Uterus (tissue), 4 donors: ENCODE measurements around the gene HSPA13. TPM values are rescaled to one million over a fixed set of nuclear protein-coding genes. Genes with fewer than 3 reads are reported as not detected.
"Not testable (repeated sequence)": the region's sequence is repeated elsewhere in the genome, so short reads cannot be mapped to it uniquely, and the experiment has no call there.

Source experiments
- DNase-seq, 2 donors: peaks; one replicate each; pipeline ENCODE4 v3.0.0-alpha.2; 2019 to 2020
- H3K27ac ChIP-seq, 2 donors: fragments of 200-600 bp; sonication (generic); 1 replicate in 1 of 2; 2 replicates in 1 of 2; pipeline ENCODE4 v1.5.1; 2016 to 2018
- H3K27me3 ChIP-seq, 2 donors: fragments of 200-600 bp; sonication (generic); one replicate each; pipeline ENCODE4 v1.5.1; 2018 to 2019; ENCODE audit warnings: control low read depth in 1 of 2
- H3K36me3 ChIP-seq, 2 donors: fragments of 200-600 bp; sonication (generic); one replicate each; pipeline ENCODE4 v1.5.1; 2019; ENCODE audit warnings: control low read depth in 1 of 2
- H3K4me1 ChIP-seq, 2 donors: fragments of 200-600 bp; sonication (generic); one replicate each; pipeline ENCODE4 v1.5.1; 2018 to 2019; ENCODE audit warnings: control low read depth in 1 of 2
- H3K4me3 ChIP-seq, 2 donors: fragments of 200-600 bp; sonication (generic); 1 replicate in 1 of 2; 2 replicates in 1 of 2; pipeline ENCODE4 v1.5.1; 2018 to 2019; ENCODE audit warnings: mild to moderate bottlenecking in 1 of 2
- H3K9me3 ChIP-seq, 2 donors: fragments of 200-600 bp; sonication (generic); one replicate each; pipeline ENCODE4 v1.5.1; 2019; ENCODE audit warnings: control low read depth in 1 of 2
- CTCF ChIP-seq, 4 experiments: fragments of 200-600 bp in 2 of 4; fragments of 450-650 bp in 2 of 4; sonication (generic) in 2 of 4; IDR thresholded peaks; one replicate each; pipeline ENCODE4 v1.5.1; 2016 to 2019; ENCODE audit warnings: antibody characterized with exemption in 4 of 4, mild to moderate bottlenecking in 2 of 4, moderate library complexity in 1 of 4
- POLR2A ChIP-seq, 2 donors: fragments of 450-650 bp; IDR thresholded peaks; one replicate each; pipeline ENCODE4 v1.6.1; 2016; ENCODE audit warnings: antibody characterized with exemption in 2 of 2, mild to moderate bottlenecking in 1 of 2, moderate library complexity in 1 of 2
- intact Hi-C: fragments of 100-400 bp; cut with DNase I; formaldehyde crosslinking; loops from one replicate; pipeline ENCODE4 v1.15.1; 2023; ENCODE audit warnings: low total_unique reads
- total RNA-seq, 4 donors: library from RNA; depleted of rRNA in 3 of 4; stranded (reverse); fragments of >200 nt in 3 of 4; gene quantifications; one replicate each; pipeline versions ENCODE4 v1.1.0 to v1.2.4, GENCODE V29; 2014 to 2023
- donor health status: DM: yes; HTN: yes; CAD: no.

Gene HSPA13
- total RNA-seq, 4 donors from 2014 or later = 15.4 to 98.6 (median 27.9) TPM

DNA sequence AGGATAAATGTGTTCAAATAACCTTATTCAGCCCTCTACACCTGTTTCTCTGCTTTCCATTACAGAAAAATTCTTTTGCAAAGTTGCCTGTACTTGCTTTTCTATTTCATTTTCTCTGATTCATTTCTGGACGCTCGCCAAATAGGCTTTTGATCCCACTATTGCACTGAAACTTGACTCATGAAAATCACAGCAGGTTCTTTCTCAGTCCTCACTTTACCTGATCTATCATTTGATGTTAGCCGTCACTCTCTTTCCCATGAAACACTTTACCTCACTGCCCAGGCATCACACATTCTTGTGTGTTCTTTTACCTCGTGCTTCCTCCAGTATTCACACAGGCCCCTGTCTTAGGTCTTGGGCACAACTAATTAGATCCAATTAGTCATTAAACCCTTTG, 26.2 kb downstream of the HSPA13 start:
- intact Hi-C loops = no loop called here
- Histone ChIP-seq H3K4me1 (no peaks in the 10 kb centered on the region), H3K27me3 (no peaks in the 10 kb centered on the region), H3K4me3 (no peak overlapping the region), H3K27ac (no peak overlapping the region), H3K36me3 (no peaks in the 10 kb centered on the region), H3K9me3 (no peaks in the 10 kb centered on the region)
- TF ChIP-seq POLR2A (IDR thresholded peaks at IDR 0.05) (no peak), CTCF (IDR thresholded peaks at IDR 0.05) (no peak)
- no peak for DNase-seq

DNA sequence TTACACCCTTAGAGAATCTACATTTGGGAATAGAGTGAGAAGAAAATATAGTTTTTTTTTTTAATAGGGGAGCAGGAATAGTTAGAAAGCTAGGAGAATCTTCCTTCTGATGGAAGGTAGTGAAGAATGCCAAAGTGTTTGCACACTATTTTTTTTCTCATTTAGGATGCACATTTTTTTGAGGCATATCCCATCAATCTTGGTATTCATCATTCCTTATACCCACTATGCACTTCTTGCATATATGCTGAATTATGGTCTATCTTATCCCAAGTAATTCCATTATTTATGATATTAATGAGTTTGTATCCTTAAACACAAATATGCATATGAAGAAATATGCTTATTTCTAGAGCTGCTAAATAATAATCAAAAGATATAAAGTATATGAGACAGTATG, 28.4 kb downstream of the HSPA13 start:
- no peak for DNase-seq
- H3K9me3 ChIP-seq = no peaks in the 10 kb centered on the region
- TF ChIP-seq CTCF (IDR thresholded peaks at IDR 0.05) = no peak
- no peak overlapping the region for H3K27ac ChIP-seq
- no peaks in the 10 kb centered on the region for H3K36me3 ChIP-seq
- no peaks in the 10 kb centered on the region for H3K27me3 ChIP-seq
- intact Hi-C loops = no loop called here
- H3K4me1 ChIP-seq = no peaks in the 10 kb centered on the region
- H3K4me3 ChIP-seq = no peak overlapping the region

DNA sequence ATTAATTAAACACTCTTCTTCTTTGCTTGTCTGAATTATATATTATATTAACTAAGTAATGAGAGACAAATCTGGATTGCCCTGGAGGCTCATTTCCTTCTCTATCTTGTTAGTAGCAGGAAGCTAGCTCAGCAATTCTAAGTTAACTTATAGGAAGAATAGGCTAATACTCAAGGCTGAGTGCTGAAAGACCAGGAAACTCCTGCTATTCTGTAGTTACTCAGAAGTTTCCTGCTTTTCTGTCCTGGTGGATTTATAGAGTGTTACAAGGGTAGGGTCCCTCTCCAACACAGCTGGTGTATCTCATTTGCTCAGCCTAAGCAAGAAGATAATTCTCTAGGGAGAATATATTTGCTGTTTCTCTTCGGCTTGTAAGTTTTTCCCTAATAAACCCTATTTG, 29.2 kb downstream of the HSPA13 start:
- DNase-seq = no peak
- intact Hi-C loops = no loop called here
- Histone ChIP-seq H3K27me3 (no peaks in the 10 kb centered on the region), H3K4me1 (no peaks in the 10 kb centered on the region), H3K27ac (no peak overlapping the region), H3K4me3 (no peak overlapping the region), H3K9me3 (no peaks in the 10 kb centered on the region), H3K36me3 (no peaks in the 10 kb centered on the region)
- TF ChIP-seq CTCF (IDR thresholded peaks at IDR 0.05) (no peak), POLR2A (IDR thresholded peaks at IDR 0.05) (no peak)

GRCh38 chr21:14353231-14353630, 29.7 kb downstream of the HSPA13 start:
- intact Hi-C loops = no loop called here
- Histone ChIP-seq H3K36me3 (no peaks in the 10 kb centered on the region), H3K4me3 (no peak overlapping the region), H3K27ac (no peak overlapping the region), H3K4me1 (no peaks in the 10 kb centered on the region), H3K27me3 (no peaks in the 10 kb centered on the region), H3K9me3 (no peaks in the 10 kb centered on the region)
- DNase-seq = no peak
- TF ChIP-seq CTCF (IDR thresholded peaks at IDR 0.05) (no peak), POLR2A (IDR thresholded peaks at IDR 0.05) (no peak)

DNA sequence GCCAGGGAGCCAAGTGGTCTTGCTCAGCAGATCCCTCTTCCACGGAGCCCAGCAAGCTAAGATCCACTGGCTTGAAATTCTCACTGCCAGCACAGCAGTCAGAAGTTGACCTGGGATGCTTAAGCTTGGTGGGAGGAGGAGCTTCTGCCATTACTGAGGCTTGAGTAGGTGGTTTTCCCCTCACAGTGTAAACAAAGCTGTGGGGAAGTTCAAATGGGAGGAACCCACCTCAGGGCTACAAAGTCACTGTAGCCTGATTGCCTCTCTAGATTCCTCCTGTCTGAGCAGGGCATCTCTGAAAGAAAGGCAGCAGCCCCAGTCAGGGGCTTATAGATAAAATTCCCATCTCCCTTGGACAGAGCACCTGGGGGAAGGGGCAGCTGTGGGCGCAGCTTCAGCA, 55.6 kb downstream of the HSPA13 start:
- H3K27ac ChIP-seq, intact Hi-C loops, H3K27me3 ChIP-seq, H3K4me3 ChIP-seq, DNase-seq, H3K36me3 ChIP-seq, H3K9me3 ChIP-seq, H3K4me1 ChIP-seq: not testable (repeated sequence)

DNA sequence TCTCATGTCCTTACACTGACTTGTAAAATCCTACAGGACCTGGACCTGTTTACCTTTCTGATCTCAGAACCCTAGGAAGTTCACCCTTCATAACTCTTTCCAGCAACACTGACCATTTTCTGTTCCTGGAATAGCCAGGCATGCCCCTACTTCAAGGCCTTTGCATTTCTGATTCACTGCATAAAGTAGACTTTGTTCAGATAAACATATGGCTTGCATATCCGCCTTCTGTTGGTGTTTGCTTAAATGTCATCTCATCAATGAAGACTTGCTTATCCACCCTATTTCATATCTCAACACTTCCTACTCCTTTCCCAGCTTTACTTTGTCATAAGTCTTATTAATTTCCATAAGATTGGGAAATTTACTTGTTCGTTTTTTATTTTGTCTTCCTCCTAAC, 57.4 kb downstream of the HSPA13 start:
- no peak for DNase-seq
- H3K9me3 ChIP-seq = no peaks in the 10 kb centered on the region
- H3K36me3 ChIP-seq = no peaks in the 10 kb centered on the region
- H3K27ac ChIP-seq = no peak overlapping the region
- no peak for TF ChIP-seq POLR2A (IDR thresholded peaks at IDR 0.05)
- TF ChIP-seq CTCF (IDR thresholded peaks at IDR 0.05) = no peak
- no peaks in the 10 kb centered on the region for H3K27me3 ChIP-seq
- no peak overlapping the region for H3K4me3 ChIP-seq
- H3K4me1 ChIP-seq = no peaks in the 10 kb centered on the region
- intact Hi-C loops = no loop called here
